Esophagus muscularis mucosa (tissue), 4 donors: Measurements from ENCODE around the gene FAM124A. TPM values are rescaled to one million over a fixed set of nuclear protein-coding genes. Genes with fewer than 3 reads are reported as not detected.

Experiments
- DNase-seq: peaks from one replicate; pipeline ENCODE4 v3.0.0-alpha.2; 2017; ENCODE audit errors: extremely low spot score
- H3K27ac ChIP-seq, 4 donors: fragments of 200-600 bp; sonication (generic); replicated peaks in 1 of 4; 1 replicate in 3 of 4; 2 replicates in 1 of 4; pipeline ENCODE4 v1.5.1; 2016 to 2019; ENCODE audit warnings: mild to moderate bottlenecking in 1 of 4
- H3K27me3 ChIP-seq, 4 donors: fragments of 200-600 bp; sonication (generic); one replicate each; pipeline versions ENCODE4 v1.5.1 to v1.6.0; 2016 to 2019
- H3K36me3 ChIP-seq, 4 donors: fragments of 200-600 bp; sonication (generic); one replicate each; pipeline ENCODE4 v1.5.1; 2016 to 2019
- H3K4me1 ChIP-seq, 4 donors: fragments of 200-600 bp; sonication (generic); one replicate each; pipeline ENCODE4 v1.5.1; 2016 to 2019
- H3K4me3 ChIP-seq, 4 donors: fragments of 200-600 bp; sonication (generic); 1 replicate in 2 of 4; 2 replicates in 2 of 4; pipeline ENCODE4 v1.5.1; 2016 to 2019; ENCODE audit warnings: mild to moderate bottlenecking in 4 of 4, moderate library complexity in 1 of 4
- H3K9me3 ChIP-seq, 4 donors: fragments of 200-600 bp; sonication (generic); 1 replicate in 3 of 4; 2 replicates in 1 of 4; pipeline ENCODE4 v1.5.1; 2016 to 2019
- CTCF ChIP-seq, 3 experiments: fragments of 200-600 bp in 2 of 3; fragments of 450-650 bp in 1 of 3; sonication (generic) in 2 of 3; IDR thresholded peaks; one replicate each; pipeline ENCODE4 v1.5.1; 2017 to 2019; ENCODE audit warnings: antibody characterized with exemption in 3 of 3, mild to moderate bottlenecking in 2 of 3, moderate library complexity in 1 of 3
- EP300 ChIP-seq: sonication (generic); formaldehyde crosslinking; IDR thresholded peaks from one replicate; pipeline ENCODE4 v1.6.1; 2017; ENCODE audit warnings: antibody characterized with exemption
- POLR2A ChIP-seq: fragments of 450-650 bp; IDR thresholded peaks from one replicate; pipeline ENCODE4 v1.6.1; 2017; ENCODE audit warnings: antibody characterized with exemption, moderate library complexity, mild to moderate bottlenecking, low read depth
- POLR2AphosphoS5 ChIP-seq, 2 donors: sonication (generic); formaldehyde crosslinking; IDR thresholded peaks; one replicate each; pipeline ENCODE4 v1.6.1; 2017; ENCODE audit warnings: antibody characterized with exemption in 2 of 2
- WGBS: methylation state at CpG from one replicate; pipeline ENCODE4 v1.1.5; 2018; 5-methylcytosine and 5-hydroxymethylcytosine counted together
- intact Hi-C: fragments of 100-400 bp; cut with DNase I; formaldehyde crosslinking; loops from one replicate; pipeline ENCODE4 v1.15.1; 2023
- total RNA-seq, 4 donors: library from RNA; depleted of rRNA; stranded (reverse); fragments of >200 nt; gene quantifications; one replicate each; pipeline versions ENCODE4 v1.1.0 to v1.2.1, GENCODE V29; 2016

The FAM124A gene, protein sequence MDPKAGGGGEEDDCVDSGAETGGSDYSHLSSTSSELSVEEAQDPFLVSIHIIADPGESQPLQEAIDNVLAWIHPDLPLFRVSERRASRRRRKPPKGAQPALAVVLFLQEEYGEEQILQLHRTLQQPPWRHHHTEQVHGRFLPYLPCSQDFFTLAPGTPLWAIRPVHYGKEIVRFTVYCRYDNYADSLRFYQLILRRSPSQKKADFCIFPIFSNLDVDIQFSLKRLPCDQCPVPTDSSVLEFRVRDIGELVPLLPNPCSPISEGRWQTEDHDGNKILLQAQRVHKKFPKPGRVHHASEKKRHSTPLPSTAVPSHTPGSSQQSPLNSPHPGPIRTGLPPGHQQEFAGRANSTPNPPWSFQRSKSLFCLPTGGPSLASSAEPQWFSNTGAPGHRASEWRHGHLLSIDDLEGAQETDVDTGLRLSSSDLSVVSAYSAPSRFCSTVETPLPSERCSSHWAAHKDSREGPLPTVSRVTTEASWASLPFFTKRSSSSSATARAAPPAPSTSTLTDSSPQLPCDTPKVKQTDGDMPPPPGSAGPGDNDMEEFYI
- total RNA-seq, result 10 to 100 TPM; 17.0 to 30.3 (median 21.0) TPM

- no peak for DNase-seq
- peak in 1 of 2 donors; percentile 66 for TF ChIP-seq POLR2AphosphoS5 (IDR thresholded peaks at IDR 0.05)
- no peak for TF ChIP-seq EP300
- peak in 2 of 3 experiments; percentile 45 to 51 for TF ChIP-seq CTCF (IDR thresholded peaks at IDR 0.05)
- no peak for TF ChIP-seq POLR2A
- peaks cover 15 to 54% (median 44%) of the 10 kb centered on the region in 4 donors for H3K4me1 ChIP-seq
- peak within 1 kb of the TSS; percentile 80 to 91 (median 90) for H3K27ac ChIP-seq
- peak within 1 kb of the TSS; percentile 84 to 99 (median 97) for H3K4me3 ChIP-seq
- H3K27me3 ChIP-seq, result no peaks in the 10 kb centered on the region
- H3K36me3 ChIP-seq, result no peaks in the 10 kb centered on the region
- no peaks in the 10 kb centered on the region for H3K9me3 ChIP-seq
- WGBS, result 0% methylated on average over 7 of the region's 106 CpGs
- intact Hi-C loops, result loop anchor here (2.0 to 5.0 kb wide), 3 partner anchors 65 to 580 kb away; partner anchors contain the start of gene DHRS12
Measured at GRCh38 chr13:51222037-51222685, at the start of gene FAM124A. FAM124A (plus strand) TSS chr13:51222398; CDS start chr13:51222502, 104 bp downstream.

- peak; percentile 39 for DNase-seq
- H3K9me3 ChIP-seq, result no peaks in the 10 kb centered on the region
- H3K27ac ChIP-seq, result no peak overlapping the region
- no peak overlapping the region for H3K4me3 ChIP-seq
- intact Hi-C loops, result no loop called here
- H3K36me3 ChIP-seq, result no peaks in the 10 kb centered on the region
- WGBS, result 84% methylated on average over 8 of the region's 8 CpGs
- no peaks in the 10 kb centered on the region for H3K4me1 ChIP-seq
- TF ChIP-seq EP300 (no peak), CTCF (IDR thresholded peaks at IDR 0.05) (no peak), POLR2A (no peak), POLR2AphosphoS5 (IDR thresholded peaks at IDR 0.05) (no peak)
- no peaks in the 10 kb centered on the region for H3K27me3 ChIP-seq
Measured at GRCh38 chr13:51175021-51175420, 47.2 kb upstream of the FAM124A start.

DNA sequence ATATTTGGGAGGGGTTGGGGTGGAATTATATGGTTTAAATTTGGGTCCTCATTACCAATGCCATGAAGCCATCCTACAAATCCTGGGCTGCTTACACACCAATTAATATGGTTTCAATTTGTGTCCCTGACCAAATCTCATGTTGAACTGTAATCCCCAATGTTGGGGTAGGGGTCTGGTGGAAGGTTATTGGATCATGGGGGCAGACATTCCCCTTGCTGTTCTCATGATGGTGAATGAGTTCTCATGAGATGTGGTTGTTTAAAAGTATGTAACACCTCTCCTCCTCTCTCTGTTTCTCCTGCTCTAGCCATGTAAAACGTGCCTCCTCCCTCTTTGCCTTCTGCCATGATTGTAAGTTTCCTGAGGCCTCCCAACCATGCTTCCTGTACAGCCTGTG lies 46.6 kb upstream of the FAM124A start:
- TF ChIP-seq POLR2AphosphoS5 (IDR thresholded peaks at IDR 0.05), result no peak
- TF ChIP-seq EP300, result no peak
- TF ChIP-seq CTCF (IDR thresholded peaks at IDR 0.05), result no peak
- Histone ChIP-seq H3K36me3 (no peaks in the 10 kb centered on the region), H3K4me3 (no peak overlapping the region), H3K9me3 (no peaks in the 10 kb centered on the region), H3K27ac (no peak overlapping the region), H3K4me1 (no peaks in the 10 kb centered on the region), H3K27me3 (peaks cover 0 to 2% (median 0%) of the 10 kb centered on the region in 4 donors)
- intact Hi-C loops, result no loop called here
- peak; percentile 14 for DNase-seq
- WGBS, result 44% methylated on average over 1 of the region's 1 CpG

DNA sequence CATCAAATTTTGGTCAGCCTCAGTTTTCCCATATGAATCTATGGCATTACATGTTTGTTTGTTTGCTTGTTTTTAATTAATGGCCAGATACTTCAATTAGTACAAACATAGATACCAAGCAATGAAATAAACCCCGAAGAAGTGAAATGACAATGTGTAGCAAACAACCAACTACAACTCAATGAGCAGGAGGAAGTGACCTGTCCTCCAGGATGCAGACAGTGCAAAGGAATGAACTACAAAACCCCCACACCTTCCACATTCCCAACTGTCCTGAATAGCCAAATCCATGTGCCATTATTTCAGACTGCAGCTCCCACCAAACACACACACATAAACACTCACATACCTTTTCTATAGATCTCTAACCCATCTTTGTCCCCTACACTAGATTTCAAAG lies 45.0 kb upstream of the FAM124A start:
- no peak overlapping the region for H3K4me3 ChIP-seq
- no peaks in the 10 kb centered on the region for H3K4me1 ChIP-seq
- 82% methylated on average over 1 of the region's 1 CpG for WGBS
- intact Hi-C loops, result no loop called here
- DNase-seq, result peak; percentile 75
- H3K9me3 ChIP-seq, result no peaks in the 10 kb centered on the region
- no peak overlapping the region for H3K27ac ChIP-seq
- TF ChIP-seq CTCF (IDR thresholded peaks at IDR 0.05), result no peak
- no peak for TF ChIP-seq EP300
- TF ChIP-seq POLR2AphosphoS5 (IDR thresholded peaks at IDR 0.05), result no peak
- no peak for TF ChIP-seq POLR2A
- peaks cover 0 to 2% (median 0%) of the 10 kb centered on the region in 4 donors for H3K27me3 ChIP-seq
- H3K36me3 ChIP-seq, result no peaks in the 10 kb centered on the region
